Forelimb muscle (tissue), 1 donor: ENCODE data around the gene TGFBI. TPM values are rescaled to one million over a fixed set of nuclear protein-coding genes. Genes with fewer than 3 reads are reported as not detected.
A peak's percentile ranks its signal among the peaks of the same experiment; 100 is the strongest.

Experiments used
- DNase-seq: peaks from one replicate; pipeline ENCODE4 v3.0.0-alpha.2; 2013; ENCODE audit warnings: low read depth
- polyA plus RNA-seq: library from polyadenylated mRNA; unstranded; fragments of 120-200 nt; gene quantifications from one replicate; pipeline ENCODE4 v1.2.1, GENCODE V29; 2013; ENCODE audit not compliant: insufficient read length

TGFBI gene
- polyA plus RNA-seq, 1 donor: 161 TPM

DNA sequence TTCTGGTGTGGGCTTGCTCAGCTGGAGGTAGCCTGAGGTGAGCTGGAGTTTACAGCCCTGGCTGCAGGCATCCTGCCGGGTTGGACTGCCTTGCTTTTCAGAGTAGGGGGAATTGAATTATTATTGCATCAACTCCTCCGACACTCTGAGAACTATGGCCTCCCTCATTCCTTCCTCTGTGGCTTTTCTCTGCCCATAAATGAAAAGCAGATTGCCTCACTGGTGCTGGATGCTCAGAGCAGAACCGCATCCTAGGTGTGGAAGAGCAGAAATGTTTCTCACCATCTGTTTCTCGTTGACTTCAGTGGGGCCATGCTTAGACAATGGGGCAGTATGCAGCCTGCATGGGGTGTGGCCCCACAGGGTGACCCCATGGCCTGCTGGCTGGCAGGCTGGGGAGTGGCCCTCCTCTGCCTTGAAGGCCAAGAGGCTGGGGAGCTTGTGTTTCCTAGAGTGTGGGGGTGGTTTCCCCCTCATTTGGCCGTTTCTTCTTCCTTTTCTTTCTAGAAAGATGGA, 27.3 kb upstream of the TGFBI start:
- no peak for DNase-seq

DNA sequence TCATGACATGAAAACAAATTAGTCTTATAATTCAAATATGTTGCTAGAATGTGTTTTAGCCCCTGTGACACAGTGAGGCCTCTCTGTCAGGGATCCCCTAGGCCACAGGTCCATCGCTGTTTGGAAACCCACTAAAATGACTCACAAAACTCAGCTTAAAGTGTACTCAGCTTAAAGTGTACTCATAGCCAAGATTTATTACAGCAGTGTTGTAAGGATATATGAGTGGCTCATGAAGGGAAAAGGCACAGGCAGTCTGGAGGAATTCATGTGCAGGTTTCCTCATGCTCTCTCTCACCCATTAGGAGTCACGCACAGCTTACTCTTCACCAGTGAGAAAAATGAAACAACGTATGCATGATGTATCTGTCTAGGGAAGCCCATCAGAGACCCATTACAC, 24.4 kb upstream of the TGFBI start:
- DNase-seq: no peak

DNA sequence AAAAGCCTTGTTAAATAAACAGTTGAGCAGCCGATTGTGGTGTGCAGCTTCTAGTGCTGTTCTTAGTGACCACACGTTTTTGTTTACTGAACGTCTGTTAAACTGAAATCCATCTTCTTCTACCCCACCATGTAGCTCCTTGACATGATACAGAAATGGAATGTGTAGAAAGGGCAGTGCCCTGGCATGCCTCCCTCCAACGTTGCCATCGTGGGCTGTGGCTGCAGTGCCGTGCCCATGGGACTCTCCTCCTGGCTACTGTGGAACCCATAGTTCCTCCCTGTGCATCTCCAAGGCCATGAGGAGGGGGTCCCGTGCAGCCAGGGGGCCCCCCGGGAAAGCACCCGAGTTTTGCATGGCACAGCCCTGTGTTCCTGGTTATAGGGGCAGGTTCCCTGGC, 23.3 kb upstream of the TGFBI start:
- DNase-seq: no peak

DNA sequence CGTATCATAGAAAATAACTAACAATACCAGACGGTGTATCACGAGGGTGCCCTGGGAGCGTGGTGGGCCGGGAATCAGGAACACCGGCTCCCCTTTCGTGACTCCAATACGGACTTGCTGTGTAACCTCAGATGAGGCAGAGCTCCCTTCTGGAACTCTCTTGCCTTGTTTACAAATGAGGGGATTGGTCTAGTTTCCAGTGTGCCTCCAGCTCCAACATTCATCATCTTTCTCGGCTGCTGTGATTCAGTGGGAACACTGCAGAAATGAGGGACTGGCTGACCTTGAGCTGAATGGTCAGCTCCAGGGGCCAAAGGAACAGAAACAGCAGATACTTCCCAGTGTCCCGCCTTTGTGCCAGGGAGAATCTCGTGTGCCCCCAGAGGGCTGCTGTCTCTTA, 22.6 kb upstream of the TGFBI start:
- DNase-seq: no peak

DNA sequence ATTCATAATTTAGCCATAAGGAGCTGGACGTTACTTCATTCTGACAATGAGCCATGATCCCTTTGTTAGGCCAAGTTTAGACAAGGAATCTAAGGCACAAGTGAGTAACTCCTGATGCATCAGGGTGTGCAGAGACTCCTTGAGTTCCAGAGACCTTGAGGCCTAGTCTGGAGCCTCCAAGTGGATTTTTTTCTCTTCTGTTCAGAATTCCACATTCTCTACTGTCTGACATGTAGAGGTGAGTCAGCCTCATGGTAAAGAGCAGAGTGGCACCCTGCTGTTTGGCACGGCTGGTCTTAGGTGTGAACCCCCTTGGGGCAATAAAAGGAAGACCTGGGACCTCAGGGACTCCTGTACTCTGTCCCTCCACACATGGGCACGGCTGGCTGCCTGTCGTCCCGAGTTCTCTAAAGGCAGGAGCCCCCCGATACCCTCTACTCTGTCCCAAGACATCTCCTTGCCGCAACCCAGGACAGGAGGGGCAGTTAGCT, 22.0 kb upstream of the TGFBI start:
- DNase-seq: no peak

DNA sequence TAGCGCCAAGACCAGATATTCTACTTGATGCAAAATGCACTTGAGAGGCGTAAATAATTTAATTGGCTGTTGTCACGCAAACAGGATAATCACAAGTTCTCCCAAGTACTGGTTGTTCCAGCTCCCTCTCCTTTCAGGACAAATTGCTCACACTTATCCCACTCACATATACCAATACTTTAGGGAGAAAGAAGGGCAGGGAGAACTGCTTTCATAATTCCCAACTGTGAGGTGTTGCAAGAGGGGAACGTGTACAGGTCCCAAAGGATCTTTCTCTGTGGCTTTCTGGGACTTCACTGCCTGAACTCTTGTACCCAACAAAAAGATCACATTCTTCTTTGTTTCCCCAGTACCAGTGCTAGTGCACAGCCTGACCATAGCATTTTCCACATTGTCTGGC, 21.5 kb upstream of the TGFBI start:
- no peak for DNase-seq

DNA sequence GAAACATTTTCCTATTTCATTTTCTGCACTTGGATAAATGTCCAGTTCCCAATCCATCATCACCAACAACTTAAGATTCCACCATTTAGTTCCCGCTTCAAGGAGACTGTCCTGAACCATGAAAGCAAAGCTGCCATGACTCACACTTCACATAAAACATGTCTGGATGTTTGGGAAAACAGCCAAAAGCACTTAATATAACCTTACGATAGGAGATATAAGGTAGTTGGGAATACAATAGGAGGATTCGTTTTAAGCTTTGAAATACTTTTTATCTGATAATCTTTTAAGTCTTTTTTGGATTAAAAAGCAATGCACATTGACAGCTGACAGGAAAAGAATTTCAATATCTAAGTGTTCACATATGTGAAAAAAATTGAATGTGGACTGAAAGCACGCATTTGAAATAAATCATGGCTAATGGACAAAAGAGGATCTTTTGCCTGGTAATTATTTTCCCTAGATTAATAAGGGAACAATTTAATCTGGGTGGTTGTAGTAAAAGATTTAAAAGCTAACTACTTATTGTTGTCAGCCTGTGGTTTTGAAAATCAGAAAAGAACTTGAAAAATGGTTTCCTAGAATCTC, 17.3 kb upstream of the TGFBI start:
- DNase-seq: no peak

DNA sequence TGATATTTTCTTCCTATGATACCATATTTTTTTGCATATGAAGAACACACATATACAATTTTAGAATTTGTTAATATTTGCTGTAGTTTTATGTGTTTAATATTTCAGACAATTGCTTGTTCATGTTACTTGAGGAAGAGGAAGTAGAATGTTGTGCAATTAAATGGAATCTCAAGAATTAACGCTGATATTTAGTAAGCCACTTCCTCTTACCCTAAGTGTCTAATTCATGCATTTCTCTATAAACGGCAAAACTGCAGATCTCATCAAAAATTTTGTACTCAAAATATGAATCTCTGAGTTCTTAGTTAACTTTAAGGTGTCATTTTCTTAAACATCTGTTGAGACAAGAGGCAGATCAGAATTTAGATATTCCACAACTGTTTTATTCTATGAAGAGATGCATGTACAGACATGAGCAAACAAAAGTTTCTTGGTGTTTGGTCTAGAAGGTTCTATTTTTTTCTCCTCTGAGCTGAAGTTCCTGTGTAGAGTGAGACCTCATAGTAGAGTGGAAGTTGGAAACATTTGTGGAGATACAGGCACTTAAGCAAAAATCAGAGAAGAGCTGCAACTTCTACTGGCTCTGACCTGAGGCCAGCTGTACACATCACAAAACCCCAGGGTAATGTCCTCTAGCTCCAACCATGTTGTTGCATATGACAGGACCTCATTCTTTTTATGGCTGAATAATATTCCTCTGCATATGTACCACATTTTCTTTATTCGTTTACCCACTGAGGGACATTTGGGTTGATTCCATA, 16.6 kb upstream of the TGFBI start:
- DNase-seq: no peak

DNA sequence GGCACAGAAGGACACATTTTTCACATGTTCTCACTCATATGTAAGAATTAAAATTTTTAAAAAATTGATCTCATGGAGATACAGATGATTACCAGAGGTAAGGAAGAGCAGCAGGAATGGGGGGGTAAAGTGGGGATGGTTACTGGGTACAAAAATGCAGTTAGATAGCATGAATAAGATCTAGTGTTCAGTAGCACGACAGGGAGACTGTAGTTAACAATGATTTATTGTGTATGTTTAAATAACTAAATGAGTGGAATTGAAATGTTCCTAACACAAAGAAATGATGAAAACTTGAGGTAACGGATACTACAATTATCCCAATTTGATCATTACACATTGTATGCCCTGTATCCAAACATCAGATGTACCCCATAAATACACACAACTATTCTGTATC, 15.2 kb upstream of the TGFBI start:
- no peak for DNase-seq

DNA sequence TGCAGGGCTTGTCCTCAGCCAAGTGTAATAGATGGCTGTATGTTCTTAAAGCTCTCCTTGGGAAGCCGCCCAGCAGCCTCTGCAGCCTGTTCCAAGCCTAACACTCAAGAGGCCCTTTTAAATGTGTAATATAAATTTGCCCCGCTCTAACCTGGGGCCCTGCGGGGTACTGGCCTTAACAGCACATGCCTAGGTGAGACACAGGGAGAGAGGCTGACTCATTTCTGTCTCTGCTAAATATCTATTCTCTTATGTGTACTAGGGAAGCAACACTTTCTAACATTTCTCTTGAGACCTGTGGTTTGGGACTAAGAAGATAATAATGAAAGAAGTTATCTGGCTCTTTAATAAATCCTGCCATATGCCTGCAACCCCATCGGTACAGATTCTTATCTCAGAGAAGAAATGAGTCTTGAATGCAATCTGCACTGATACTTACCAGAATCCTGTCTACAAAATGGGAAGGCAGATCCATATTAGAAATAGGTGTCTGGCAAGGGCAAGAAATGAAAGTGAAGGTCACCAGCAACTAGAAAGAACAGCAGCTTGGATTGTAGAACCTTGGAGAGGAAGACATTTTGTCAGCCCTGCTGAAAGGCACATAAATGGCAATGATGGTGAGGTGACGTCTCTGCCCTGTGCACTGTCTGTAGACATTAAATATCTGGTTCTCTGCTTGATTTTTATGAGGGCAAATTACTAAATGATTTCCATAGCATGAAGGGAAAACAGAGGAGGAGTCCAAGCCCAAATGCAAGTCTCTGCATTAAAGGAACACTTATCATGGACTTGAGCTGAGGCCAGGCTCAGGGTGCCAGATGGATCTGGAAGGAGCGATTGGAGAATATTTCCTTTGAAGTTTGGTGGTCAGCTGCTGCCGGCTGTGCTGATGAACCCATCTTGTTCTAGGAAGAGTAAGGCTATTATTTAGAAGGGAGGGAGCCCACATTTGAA, 14.5 kb upstream of the TGFBI start:
- DNase-seq: no peak

DNA sequence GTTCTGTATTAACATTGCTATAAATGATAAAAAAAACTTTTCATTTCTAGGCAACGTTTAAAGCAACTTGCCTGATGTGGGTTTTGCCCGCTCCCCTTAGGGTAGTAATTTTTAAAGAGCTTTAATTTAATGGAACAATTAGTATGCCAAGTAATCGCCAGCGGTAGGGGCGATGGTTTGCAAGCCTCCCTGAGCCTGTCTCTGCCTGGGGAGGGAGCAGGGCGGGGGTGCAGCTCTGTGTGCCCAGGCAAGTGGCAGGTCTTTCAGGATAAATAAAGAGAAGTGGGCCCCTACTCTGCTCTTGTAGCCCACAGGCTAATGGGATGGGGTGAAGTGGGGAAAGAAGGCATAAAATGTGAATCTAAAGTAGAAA, 13.8 kb upstream of the TGFBI start:
- DNase-seq: no peak

DNA sequence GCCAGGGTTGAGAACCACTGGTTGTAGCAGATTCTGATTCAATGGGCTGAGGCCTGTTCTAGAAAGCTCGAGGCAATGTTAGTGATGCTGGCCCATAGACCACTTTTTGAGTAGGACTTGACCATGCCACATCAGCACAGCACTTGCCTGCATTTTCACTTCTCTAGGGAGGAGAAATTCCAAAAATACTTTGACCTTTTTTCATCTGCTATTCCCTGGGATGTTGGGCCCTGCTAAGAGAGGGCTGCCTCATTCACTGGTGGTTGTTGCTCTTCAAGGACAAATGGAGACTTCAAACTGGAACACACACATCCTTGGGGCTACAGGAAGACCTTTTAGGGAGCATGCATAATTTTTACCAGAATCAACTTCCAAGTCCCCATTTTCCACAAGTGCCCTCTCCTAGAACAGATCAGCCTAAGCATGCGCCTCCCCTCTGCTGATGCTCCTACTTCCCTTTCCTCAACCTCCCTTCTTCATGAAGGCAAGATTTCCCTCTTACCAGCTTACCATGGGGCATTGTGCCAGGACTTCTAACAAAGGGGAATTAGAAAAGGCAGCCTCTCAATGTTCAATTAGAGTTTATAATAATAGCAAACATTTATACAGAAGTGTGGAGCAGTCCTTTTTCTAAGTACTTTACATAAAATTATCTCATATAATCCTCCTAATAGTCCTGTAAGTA, 12.7 kb upstream of the TGFBI start:
- no peak for DNase-seq

DNA sequence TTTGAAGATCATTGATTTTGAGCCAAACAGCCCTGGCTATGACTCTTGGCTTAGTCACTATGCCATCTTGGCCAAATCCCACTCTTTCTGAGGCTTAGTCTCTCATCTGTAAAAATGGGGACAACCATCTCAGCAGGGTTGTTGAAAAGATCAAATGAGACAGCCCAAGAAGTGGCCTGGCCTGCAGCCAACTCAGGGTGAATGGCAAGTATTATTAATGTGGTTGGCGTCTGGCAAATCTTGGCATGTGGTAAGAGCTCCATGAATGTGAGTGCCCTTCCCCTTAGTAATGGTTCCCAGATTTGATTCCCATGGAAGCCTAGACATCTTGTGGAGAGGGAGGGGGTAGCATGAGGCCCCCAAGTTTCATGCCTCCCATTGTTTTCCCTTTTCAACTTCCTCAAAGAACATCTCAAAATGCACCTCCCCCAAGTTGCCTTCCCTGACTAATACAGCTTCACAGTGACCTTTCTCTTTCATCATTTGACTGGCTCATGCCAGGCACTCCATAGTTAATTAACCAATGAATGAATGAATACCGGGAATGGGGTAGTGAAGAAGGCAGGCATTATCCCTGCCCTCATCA, 11.8 kb upstream of the TGFBI start:
- DNase-seq: no peak

DNA sequence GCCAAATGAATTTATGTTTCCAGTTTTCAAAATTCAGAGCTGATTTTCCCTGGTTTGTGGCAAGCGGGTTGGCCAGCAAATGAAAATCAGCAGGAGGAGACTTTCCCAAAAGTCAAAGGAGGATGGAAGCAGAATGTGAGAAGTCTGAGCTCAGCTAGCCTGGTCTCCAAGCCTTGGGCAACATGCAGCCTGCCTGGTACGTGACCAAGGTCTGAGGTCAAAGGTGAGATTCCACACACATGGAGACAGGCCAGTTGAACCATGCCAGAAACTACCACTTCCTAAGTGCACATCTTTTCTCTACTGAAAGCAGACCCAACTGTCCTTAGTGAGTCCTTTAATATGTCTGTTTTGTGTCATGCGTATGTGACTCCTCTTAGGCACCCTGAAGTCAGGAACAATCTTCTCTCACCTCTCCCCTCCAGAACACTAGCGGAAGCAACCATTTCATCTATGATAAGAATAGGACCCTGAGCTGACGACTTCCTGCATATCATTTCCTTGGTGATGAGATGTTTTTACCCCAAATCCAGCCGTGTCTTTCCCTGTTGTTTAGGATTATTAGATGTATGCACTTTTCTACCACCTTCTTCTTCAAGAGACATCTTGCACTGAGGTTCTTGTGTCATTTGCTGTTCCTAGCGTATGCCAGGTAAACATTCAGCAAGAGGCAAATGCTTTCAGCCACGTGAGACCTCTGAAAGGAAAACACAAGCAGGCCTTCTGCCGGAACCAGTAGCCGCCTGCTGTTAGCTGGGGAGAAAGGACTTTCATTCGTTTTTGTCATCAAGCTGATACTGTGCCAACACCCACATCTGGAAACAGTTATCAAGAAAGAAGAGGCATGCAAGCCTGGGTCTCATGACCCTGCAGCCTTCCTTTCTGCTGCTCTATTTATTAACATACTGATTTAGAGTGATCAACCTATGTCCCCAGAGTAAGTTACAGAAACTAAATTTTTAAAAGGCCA, 9.7 kb upstream of the TGFBI start:
- peak; percentile 97 for DNase-seq

DNA sequence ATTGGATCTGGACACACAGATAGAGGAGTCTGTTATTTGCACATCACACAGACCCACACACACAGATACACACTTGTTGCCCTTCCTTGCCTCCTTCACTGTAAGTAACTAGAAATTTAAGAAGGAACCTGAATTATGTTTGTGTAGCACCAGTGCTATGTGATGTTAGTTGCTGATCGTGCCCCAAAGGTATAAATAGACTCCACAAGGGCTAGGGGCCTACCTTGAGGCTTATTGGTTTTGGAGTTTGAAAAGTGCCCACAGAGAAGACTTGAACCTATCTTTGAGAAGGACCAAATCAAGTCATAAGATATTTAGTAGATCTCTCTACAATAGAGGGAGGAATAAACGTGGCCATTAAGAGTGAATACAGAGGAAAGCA, 8.8 kb upstream of the TGFBI start:
- DNase-seq: no peak

DNA sequence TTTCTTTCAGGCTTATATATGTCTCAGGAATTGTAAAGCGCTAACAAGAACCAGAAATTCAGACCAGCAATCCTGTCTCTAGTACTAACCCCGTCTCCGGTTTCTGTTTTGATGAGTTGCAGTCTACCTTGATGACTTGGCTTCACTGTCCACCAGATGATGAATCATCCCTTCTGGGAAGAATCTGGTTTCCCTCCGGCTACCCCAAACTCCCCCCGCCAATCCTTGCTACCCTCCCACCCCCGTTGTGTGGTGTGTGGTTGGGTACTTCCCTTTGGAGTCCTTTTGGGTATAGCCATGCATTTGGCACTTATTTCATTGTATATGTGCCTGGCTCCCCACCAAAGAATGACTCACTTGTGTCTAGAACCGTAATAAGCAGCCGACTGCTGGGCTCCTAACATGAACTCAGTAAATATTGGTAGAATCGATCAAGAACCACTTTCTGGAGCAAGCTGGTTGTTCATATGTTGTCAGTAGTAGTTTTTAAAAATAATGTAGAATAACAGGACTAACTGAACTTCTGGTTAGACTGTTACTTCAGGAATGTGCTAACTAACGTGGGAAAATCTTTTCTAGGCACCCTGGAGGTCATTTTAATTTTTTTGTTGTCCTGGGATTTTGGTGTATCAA, 8.3 kb upstream of the TGFBI start:
- DNase-seq: no peak

DNA sequence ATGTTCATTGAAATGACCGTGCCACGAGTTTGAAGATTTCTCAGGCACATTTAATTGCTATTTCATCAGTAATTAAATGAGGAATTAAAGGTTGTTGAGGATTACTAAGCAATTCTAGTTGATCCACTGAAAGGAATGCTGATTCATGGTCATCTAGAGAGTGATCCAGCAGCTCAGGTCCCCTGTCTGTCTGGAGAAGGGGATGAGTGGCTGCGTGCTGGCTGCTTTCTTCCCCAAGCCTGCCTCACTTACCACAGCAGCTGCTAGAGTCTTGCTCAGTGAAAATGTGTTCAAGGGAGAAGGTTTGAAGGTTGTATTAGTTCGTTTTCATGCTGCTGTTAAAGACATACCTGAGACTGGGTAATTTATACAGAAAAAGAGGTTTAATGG, 7.8 kb upstream of the TGFBI start:
- DNase-seq: no peak

DNA sequence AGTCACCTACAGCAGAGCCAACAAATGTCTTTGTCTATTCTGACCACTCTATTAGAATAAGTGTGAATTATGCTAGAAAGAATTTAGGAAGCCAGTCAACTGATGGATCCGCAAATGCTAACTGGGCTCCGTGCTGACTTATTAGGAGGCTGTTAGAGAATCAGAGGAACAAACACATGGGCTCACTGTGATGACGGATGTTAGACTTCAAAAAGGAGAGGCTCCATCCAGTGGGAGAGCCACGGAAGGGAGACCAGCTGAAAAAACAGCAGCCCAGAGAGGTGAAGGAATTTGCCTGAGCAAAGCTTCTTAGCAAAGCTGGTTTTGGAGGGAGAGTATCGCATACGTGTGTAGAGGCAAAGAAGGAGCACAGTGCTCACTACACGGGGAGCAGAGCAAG, 5.8 kb upstream of the TGFBI start:
- DNase-seq: no peak

DNA sequence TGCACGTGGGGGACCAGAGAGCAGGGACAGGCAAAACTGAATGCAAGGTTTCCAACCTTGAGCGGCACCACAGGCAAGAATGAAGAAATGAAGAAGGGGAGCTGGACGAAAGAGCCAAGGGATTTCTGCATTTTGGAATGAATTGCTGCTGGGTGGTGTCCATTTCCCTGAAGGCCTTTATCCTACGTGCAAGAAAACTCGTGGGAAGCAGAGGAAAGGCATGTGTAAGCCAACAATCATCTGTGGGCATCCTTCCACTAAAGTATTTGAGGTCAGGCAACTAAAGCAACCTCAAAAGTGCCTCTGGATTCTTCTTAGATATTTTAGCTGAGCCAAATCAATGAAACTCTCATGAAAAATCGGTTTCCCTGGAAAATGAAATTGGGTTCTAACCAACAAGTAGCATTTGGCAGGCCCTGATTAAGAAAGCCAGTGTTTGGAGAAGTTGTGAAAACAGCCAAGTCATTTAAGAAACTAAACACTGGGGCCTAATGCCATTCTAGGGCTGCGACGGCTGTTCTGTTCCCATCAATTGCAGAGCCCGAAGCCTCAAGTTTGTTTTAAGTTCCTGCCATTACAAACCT, 4.7 kb upstream of the TGFBI start:
- no peak for DNase-seq
